ENCODE data around the gene ABHD6.
"Not testable (repeated sequence)": the region's sequence is repeated elsewhere in the genome, so short reads cannot be mapped to it uniquely, and the experiment has no call there.

ABHD6 gene

DNA sequence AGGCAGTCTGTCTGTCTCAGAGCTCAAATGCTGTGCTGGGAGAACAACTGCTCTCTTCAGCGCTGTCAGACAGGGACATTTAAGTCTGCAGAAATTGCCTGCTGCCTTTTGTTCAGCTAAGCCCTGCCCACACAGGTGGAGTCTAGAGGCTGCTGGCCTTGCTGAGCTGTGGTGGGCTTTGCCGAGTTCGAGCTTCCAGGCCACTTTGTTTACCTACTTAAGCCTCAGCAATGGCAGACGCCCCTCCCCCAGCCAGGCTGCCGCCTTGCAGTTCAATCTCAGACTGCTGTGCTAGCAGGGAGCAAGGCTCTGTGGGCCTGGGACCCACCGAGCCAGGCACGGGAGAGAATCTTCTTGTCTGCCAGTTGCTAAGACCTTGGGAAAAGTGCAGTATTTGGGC lies 43.5 kb downstream of the ABHD6 start:
- Histone ChIP-seq H3K36me3 (ENCODE audit: control insufficient read depth, insufficient read depth, low read length) (peaks cover 7% of the 10 kb centered on the region), H3K4me1 (ENCODE audit: control insufficient read depth, insufficient read depth, low read length, poor library complexity, severe bottlenecking) (no peaks in the 10 kb centered on the region), H3K27ac (ENCODE audit: low read depth, low read length, severe bottlenecking) (no peak overlapping the region), H3K4me3 (ENCODE audit: extremely low read depth, insufficient read depth, low read length, poor library complexity, severe bottlenecking) (no peak overlapping the region), H3K9me3 (ENCODE audit: control insufficient read depth, low read length) (no peaks in the 10 kb centered on the region)
- WGBS, 2 experiments (ENCODE audit: insufficient coverage in 2 of 2), result 87 to 94% methylated on average over 4 to 6 of the region's 7 CpGs

DNA sequence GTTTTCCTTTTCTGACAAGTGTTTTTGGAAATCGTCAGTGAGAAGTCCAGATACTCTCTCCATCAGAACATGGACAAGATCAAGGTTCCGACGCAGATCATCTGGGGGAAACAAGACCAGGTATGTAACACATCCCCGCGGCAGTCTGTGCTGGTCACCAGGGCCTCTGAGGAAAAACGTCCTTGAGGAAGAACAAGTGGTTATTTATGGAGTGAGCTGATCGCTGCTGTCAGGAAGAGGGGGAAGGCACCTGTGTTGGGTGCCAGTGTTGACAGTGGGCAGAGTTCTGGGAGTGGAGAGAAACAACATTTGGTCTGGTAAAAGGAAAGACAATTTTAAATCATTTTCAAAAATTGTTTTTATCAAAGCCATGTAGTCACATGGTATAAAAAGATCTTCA lies 47.7 kb downstream of the ABHD6 start:
- H3K4me3 ChIP-seq (ENCODE audit: extremely low read depth, insufficient read depth, low read length, poor library complexity, severe bottlenecking), result no peak overlapping the region
- H3K9me3 ChIP-seq (ENCODE audit: control insufficient read depth, low read length), result no peaks in the 10 kb centered on the region
- WGBS, 2 experiments (ENCODE audit: insufficient coverage in 2 of 2), result 82 to 93% methylated on average over 7 of the region's 7 CpGs
- no peak overlapping the region for H3K27ac ChIP-seq (ENCODE audit: low read depth, low read length, severe bottlenecking)
- no peaks in the 10 kb centered on the region for H3K4me1 ChIP-seq (ENCODE audit: control insufficient read depth, insufficient read depth, low read length, poor library complexity, severe bottlenecking)
- peaks cover 7% of the 10 kb centered on the region for H3K36me3 ChIP-seq (ENCODE audit: control insufficient read depth, insufficient read depth, low read length)

DNA sequence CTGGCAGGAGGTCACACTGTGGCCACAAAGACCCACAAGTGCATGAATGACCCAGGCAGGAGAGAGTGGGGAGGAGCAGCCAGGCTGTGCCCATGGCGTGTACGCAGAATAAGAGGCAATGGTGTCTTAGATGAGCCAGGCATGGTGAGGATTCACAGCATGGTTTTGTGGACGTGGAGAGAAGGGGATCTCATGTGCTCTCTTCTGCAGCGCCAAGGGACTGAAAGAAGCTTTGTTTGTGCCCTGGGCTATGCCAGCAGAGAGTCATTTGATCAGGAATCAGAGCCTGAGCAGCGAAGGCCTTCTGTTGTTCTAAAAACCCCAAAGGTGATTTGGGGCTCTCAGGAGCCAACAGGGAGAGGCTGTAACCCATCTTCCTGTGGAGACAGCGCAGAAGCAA lies 49.8 kb downstream of the ABHD6 start:
- Histone ChIP-seq H3K27ac (ENCODE audit: low read depth, low read length, severe bottlenecking) (no peak overlapping the region), H3K4me3 (ENCODE audit: extremely low read depth, insufficient read depth, low read length, poor library complexity, severe bottlenecking) (no peak overlapping the region), H3K9me3 (ENCODE audit: control insufficient read depth, low read length) (no peaks in the 10 kb centered on the region), H3K4me1 (ENCODE audit: control insufficient read depth, insufficient read depth, low read length, poor library complexity, severe bottlenecking) (no peaks in the 10 kb centered on the region), H3K36me3 (ENCODE audit: control insufficient read depth, insufficient read depth, low read length) (peaks cover 7% of the 10 kb centered on the region)
- 87 to 96% methylated on average over 6 of the region's 6 CpGs for WGBS, 2 experiments (ENCODE audit: insufficient coverage in 2 of 2)

DNA sequence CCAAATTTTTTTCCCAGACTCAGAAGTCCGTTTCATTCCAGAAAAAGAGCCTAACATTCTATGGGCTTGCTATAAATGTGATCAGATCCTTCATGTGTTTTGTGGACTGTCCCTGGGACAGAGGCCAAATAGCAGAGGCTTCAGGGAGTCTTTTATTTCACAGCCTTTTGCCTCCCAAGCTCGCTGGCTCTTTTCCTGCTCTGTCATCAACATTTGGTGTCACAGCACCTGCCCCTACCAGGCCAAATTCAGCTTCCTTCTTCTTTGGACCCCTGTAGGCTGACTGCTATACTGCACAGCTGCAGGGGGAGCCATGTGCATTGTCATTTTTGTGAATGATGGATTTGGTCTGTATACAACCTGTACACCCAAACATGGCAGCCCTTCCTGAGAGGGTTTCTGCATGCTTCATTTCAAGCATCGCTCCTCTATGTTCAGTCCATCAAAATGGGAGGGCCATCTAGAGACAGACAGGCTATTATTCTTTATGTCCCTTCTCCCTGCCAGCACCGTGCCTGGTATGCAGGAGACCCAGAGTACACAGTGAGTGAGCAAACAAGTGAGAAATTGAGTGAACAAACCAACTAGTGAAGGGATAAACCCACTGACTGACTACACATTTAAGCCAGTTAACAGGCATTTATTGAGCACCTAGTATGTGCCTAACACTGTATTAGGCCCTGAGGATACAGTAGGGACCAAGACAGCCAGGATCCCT lies 50.6 kb downstream of the ABHD6 start:
- no peaks in the 10 kb centered on the region for H3K9me3 ChIP-seq (ENCODE audit: control insufficient read depth, low read length)
- no peaks in the 10 kb centered on the region for H3K4me1 ChIP-seq (ENCODE audit: control insufficient read depth, insufficient read depth, low read length, poor library complexity, severe bottlenecking)
- H3K4me3 ChIP-seq (ENCODE audit: extremely low read depth, insufficient read depth, low read length, poor library complexity, severe bottlenecking), result no peak overlapping the region
- H3K27ac ChIP-seq (ENCODE audit: low read depth, low read length, severe bottlenecking), result no peak overlapping the region
- peaks cover 7% of the 10 kb centered on the region for H3K36me3 ChIP-seq (ENCODE audit: control insufficient read depth, insufficient read depth, low read length)
- WGBS, 2 experiments (ENCODE audit: insufficient coverage in 2 of 2), result 94 to 100% methylated on average over 1 to 3 of the region's 4 CpGs

DNA sequence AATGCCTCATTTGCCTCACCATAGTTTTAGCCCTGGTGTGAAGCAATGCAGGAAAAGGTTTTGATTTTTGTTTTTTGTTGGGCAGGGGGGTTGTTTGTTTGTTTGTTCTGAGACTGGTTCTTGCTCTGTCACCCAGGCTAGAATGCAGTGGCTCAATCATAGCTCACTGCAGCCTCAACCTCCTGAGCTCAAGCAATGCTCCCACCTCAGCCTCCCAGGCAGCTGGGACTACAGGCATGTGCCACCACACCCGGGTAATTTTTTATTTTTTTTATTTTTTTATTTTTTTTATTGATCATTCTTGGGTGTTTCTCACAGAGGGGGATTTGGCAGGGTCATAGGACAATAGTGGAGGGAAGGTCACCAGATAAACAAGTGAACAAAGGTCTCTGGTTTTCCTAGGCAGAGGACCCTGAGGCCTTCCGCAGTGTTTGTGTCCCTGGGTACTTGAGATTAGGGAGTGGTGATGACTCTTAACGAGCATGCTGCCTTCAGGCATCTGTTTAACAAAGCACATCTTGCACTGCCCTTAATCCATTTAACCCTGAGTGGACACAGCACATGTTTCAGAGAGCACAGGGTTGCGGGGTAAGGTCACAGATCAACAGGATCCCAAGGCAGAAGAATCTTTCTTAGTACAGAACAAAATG lies 51.5 kb downstream of the ABHD6 start:
- no CpG with 5 or more reads among the region's 4 CpGs for WGBS, 2 experiments (ENCODE audit: insufficient coverage in 2 of 2)
- H3K4me3 ChIP-seq (ENCODE audit: extremely low read depth, insufficient read depth, low read length, poor library complexity, severe bottlenecking); H3K27ac ChIP-seq (ENCODE audit: low read depth, low read length, severe bottlenecking); H3K36me3 ChIP-seq (ENCODE audit: control insufficient read depth, insufficient read depth, low read length); H3K4me1 ChIP-seq (ENCODE audit: control insufficient read depth, insufficient read depth, low read length, poor library complexity, severe bottlenecking); H3K9me3 ChIP-seq (ENCODE audit: control insufficient read depth, low read length): not testable (repeated sequence)

DNA sequence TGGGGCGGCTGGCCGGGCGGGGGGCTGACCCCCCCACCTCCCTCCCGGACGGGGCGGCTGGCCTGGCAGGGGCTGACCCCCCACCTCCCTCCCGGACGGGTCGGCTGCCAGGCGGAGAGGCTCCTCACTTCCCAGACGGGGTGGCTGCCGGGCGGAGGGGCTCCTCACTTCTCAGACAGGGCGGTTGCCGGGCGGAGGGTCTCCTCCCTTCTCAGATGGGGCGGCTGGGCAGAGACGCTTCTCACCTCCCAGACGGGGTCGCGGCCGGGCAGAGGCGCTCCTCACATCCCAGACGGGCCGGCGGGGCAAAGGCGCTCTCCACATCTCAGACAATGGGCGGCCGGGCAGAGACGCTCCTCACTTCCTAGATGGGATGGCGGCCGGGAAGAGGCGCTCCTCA lies 52.9 kb downstream of the ABHD6 start:
- 84 to 100% methylated on average over 5 to 8 of the region's 33 CpGs for WGBS, 2 experiments (ENCODE audit: insufficient coverage in 2 of 2)
- not testable (repeated sequence) for H3K9me3 ChIP-seq (ENCODE audit: control insufficient read depth, low read length); H3K4me3 ChIP-seq (ENCODE audit: extremely low read depth, insufficient read depth, low read length, poor library complexity, severe bottlenecking)

DNA sequence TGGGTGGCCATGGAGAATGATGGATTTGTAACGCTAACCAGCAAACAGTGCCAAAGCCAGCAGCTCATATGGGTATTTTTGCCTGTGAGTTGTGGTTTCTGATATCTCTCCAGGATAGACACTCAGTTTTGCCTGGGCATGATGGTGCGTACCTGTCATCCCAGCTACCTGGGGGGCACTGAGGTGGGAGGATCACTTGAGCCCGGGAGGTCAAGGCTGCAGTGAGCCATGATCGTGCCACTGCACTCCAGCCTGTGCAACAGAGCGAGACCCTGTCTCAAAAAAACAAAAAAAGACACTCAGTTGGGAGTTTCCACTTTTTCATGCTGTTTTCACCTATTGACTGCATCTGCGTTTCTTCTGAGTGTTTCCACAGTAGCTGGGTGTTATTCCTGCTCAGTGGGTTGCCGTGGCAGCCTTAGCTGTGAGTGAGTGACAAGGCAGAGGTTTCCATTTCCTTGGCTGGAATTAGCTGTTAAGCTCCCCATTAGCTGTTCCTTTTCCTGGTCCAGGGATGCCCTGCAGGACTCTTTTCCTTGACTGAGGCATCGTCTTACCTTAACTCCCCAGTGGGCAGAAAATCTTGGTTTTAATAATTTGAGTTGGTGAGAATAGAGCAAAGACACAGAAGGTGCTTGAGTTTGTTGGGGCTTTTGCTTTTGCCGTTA lies 54.2 kb downstream of the ABHD6 start:
- no peaks in the 10 kb centered on the region for H3K9me3 ChIP-seq (ENCODE audit: control insufficient read depth, low read length)
- no peaks in the 10 kb centered on the region for H3K36me3 ChIP-seq (ENCODE audit: control insufficient read depth, insufficient read depth, low read length)
- WGBS, 2 experiments (ENCODE audit: insufficient coverage in 2 of 2), result 73 to 80% methylated on average over 6 to 8 of the region's 9 CpGs
- no peaks in the 10 kb centered on the region for H3K4me1 ChIP-seq (ENCODE audit: control insufficient read depth, insufficient read depth, low read length, poor library complexity, severe bottlenecking)
- no peak overlapping the region for H3K4me3 ChIP-seq (ENCODE audit: extremely low read depth, insufficient read depth, low read length, poor library complexity, severe bottlenecking)
- H3K27ac ChIP-seq (ENCODE audit: low read depth, low read length, severe bottlenecking), result no peak overlapping the region

More for the DNA sequence above, 52.9 kb downstream of the ABHD6 start:
- H3K27ac ChIP-seq (ENCODE audit: low read depth, low read length, severe bottlenecking); H3K4me1 ChIP-seq (ENCODE audit: control insufficient read depth, insufficient read depth, low read length, poor library complexity, severe bottlenecking); H3K36me3 ChIP-seq (ENCODE audit: control insufficient read depth, insufficient read depth, low read length): not testable (repeated sequence)

DNA sequence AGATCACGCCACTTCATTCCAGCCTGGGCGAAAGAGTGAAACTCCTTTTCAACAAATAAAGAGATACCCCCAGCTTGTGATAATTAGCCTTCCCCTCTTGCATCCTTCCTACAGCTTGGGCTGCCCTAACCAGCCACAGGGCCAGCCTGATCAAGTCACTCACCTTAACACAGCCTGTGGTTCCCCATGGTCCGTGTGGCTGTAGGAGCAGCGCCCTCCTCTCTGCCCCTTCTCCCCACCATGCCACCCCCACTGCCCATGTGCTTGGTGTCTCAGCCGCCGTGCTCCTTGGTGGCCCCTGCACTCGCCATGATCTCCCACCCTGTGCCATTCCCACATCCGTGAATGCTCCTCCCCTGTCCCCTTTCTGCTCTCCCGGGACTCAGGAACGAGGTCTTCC lies 55.3 kb downstream of the ABHD6 start:
- WGBS, 2 experiments (ENCODE audit: insufficient coverage in 2 of 2), result 79 to 87% methylated on average over 9 of the region's 10 CpGs
- no peaks in the 10 kb centered on the region for H3K36me3 ChIP-seq (ENCODE audit: control insufficient read depth, insufficient read depth, low read length)
- no peak overlapping the region for H3K4me3 ChIP-seq (ENCODE audit: extremely low read depth, insufficient read depth, low read length, poor library complexity, severe bottlenecking)
- H3K9me3 ChIP-seq (ENCODE audit: control insufficient read depth, low read length), result no peaks in the 10 kb centered on the region
- no peak overlapping the region for H3K27ac ChIP-seq (ENCODE audit: low read depth, low read length, severe bottlenecking)
- no peaks in the 10 kb centered on the region for H3K4me1 ChIP-seq (ENCODE audit: control insufficient read depth, insufficient read depth, low read length, poor library complexity, severe bottlenecking)

DNA sequence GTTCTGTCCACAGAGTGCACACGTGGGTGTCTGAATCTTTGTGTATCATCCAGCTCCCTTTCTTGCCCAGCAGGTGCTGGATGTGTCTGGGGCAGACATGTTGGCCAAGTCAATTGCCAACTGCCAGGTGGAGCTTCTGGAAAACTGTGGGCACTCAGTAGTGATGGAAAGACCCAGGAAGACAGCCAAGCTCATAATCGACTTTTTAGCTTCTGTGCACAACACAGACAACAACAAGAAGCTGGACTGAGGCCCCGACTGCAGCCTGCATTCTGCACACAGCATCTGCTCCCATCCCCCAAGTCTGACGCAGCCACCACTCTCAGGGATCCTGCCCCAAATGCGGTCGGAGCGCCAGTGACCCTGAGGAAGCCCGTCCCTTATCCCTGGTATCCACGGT lies 55.9 kb downstream of the ABHD6 start:
- no peaks in the 10 kb centered on the region for H3K9me3 ChIP-seq (ENCODE audit: control insufficient read depth, low read length)
- no peak overlapping the region for H3K27ac ChIP-seq (ENCODE audit: low read depth, low read length, severe bottlenecking)
- H3K36me3 ChIP-seq (ENCODE audit: control insufficient read depth, insufficient read depth, low read length), result no peaks in the 10 kb centered on the region
- H3K4me1 ChIP-seq (ENCODE audit: control insufficient read depth, insufficient read depth, low read length, poor library complexity, severe bottlenecking), result no peaks in the 10 kb centered on the region
- no peak overlapping the region for H3K4me3 ChIP-seq (ENCODE audit: extremely low read depth, insufficient read depth, low read length, poor library complexity, severe bottlenecking)
- 84 to 90% methylated on average over 3 to 9 of the region's 9 CpGs for WGBS, 2 experiments (ENCODE audit: insufficient coverage in 2 of 2)

DNA sequence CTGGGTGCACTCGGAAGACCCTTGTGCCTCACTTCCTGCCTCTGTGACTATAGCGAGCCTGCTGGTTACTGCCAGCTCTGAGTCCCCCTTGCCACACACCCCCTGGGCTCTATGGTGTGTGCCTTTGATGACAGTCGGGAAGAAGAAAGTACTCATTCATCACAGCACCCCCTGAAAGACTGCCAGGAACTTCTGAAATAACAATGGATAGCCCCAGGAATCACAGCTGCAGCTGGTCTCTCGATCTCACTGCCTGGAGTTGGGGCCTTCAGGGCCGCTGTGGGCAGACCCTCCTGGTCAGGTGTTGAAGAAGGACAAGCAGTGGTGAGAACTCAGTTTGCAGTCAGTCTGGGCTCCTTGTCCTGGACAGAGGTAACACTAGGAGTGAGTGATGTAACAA lies 58.7 kb downstream of the ABHD6 start:
- WGBS, 2 experiments (ENCODE audit: insufficient coverage in 2 of 2), result 68% methylated on average over 4 to 5 of the region's 5 CpGs
- Histone ChIP-seq H3K4me3 (ENCODE audit: extremely low read depth, insufficient read depth, low read length, poor library complexity, severe bottlenecking) (no peak overlapping the region), H3K9me3 (ENCODE audit: control insufficient read depth, low read length) (no peaks in the 10 kb centered on the region), H3K27ac (ENCODE audit: low read depth, low read length, severe bottlenecking) (no peak overlapping the region), H3K4me1 (ENCODE audit: control insufficient read depth, insufficient read depth, low read length, poor library complexity, severe bottlenecking) (no peaks in the 10 kb centered on the region), H3K36me3 (ENCODE audit: control insufficient read depth, insufficient read depth, low read length) (no peaks in the 10 kb centered on the region)

DNA sequence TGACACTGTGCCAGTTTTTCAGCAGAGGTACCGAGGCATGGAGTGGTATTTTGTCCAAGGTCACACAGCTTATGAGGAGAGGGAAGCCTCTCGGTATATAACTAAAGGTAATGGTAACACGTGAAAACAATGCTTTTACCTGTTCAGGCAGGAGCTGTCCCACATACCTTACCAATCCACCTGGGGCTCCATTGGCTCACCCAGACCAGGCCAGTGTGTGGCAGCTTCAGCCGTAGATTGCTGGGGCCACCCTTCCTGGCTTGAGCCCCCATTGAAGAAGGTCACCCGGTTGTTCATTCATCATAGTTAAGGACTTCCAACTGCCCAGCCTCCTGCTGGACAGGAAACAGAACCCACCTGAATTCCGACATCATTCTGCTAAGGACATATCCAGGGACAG lies 59.3 kb downstream of the ABHD6 start:
- Histone ChIP-seq H3K36me3 (ENCODE audit: control insufficient read depth, insufficient read depth, low read length) (no peaks in the 10 kb centered on the region), H3K9me3 (ENCODE audit: control insufficient read depth, low read length) (no peaks in the 10 kb centered on the region), H3K4me3 (ENCODE audit: extremely low read depth, insufficient read depth, low read length, poor library complexity, severe bottlenecking) (no peak overlapping the region), H3K4me1 (ENCODE audit: control insufficient read depth, insufficient read depth, low read length, poor library complexity, severe bottlenecking) (no peaks in the 10 kb centered on the region), H3K27ac (ENCODE audit: low read depth, low read length, severe bottlenecking) (no peak overlapping the region)
- 91 to 98% methylated on average over 5 of the region's 6 CpGs for WGBS, 2 experiments (ENCODE audit: insufficient coverage in 2 of 2)

Data from mesodermal cell (in vitro differentiated cells).